PC-3 (cell line): ENCODE results near the gene UFM1.
"Not testable (repeated sequence)": the region's sequence is repeated elsewhere in the genome, so short reads cannot be mapped to it uniquely, and the experiment has no call there.

Source experiments
- CTCF ChIP-seq: fragments of 300-600 bp; sonication (generic); conservative IDR thresholded peaks from 2 replicates; pipeline ENCODE4 v1.5.1; 2017; ENCODE audit warnings: antibody characterized with exemption, low read depth, mild to moderate bottlenecking, low read length
- EZH2 ChIP-seq: fragments of 300-600 bp; sonication (generic); IDR thresholded peaks from one replicate; pipeline ENCODE4 v1.6.1; 2017; ENCODE audit warnings: antibody characterized with exemption, mild to moderate bottlenecking, low read length; ENCODE audit not compliant: unreplicated experiment

GRCh38 chr13:38370096-38370495 is 20.4 kb downstream of the UFM1 start:
- not testable (repeated sequence) for TF ChIP-seq CTCF, EZH2
